Type B pancreatic cell (in vitro differentiated cells): ENCODE measurements around the gene SLCO3A1. TPM values are rescaled to one million over a fixed set of nuclear protein-coding genes. Genes with fewer than 3 reads are reported as not detected.

Experiments used
- DNase-seq: peaks from one replicate; pipeline ENCODE4 v3.0.0; 2021; ENCODE audit warnings: mixed read lengths; ENCODE audit not compliant: unreplicated experiment; ENCODE audit errors: extremely low spot score
- H3K27ac Mint-ChIP-seq: 2 replicates; pipeline ENCODE4 v1.8.0; 2021; ENCODE audit warnings: mild to moderate bottlenecking, mixed read lengths
- H3K27me3 Mint-ChIP-seq: 2 replicates; pipeline ENCODE4 v1.8.0; 2021; ENCODE audit warnings: mixed read lengths
- H3K36me3 Mint-ChIP-seq: 2 replicates; pipeline ENCODE4 v1.8.0; 2021; ENCODE audit warnings: mixed read lengths
- H3K4me1 Mint-ChIP-seq: one replicate; pipeline ENCODE4 v1.8.0; 2021; ENCODE audit warnings: mixed read lengths; ENCODE audit not compliant: unreplicated experiment
- H3K4me3 Mint-ChIP-seq: 2 replicates; pipeline ENCODE4 v1.8.0; 2021; ENCODE audit warnings: mild to moderate bottlenecking, mixed read lengths
- H3K9me3 Mint-ChIP-seq: 2 replicates; pipeline ENCODE4 v1.8.0; 2021; ENCODE audit warnings: mixed read lengths
- CTCF ChIP-seq: fragments of 200-600 bp; sonication (generic); conservative IDR thresholded peaks from 2 replicates; pipeline ENCODE4 v1.5.0; 2021; ENCODE audit warnings: antibody characterized with exemption, mild to moderate bottlenecking
- total RNA-seq: library from RNA; stranded (reverse); gene quantifications from 2 replicates; pipeline ENCODE4 v1.2.1, GENCODE V29; 2021; ENCODE audit warnings: low replicate concordance

SLCO3A1 gene
- total RNA-seq, 1 donor from 2014 or later: 30.9 TPM

- no peaks in the 10 kb centered on the region for H3K36me3 Mint-ChIP-seq
- DNase-seq: no peak
- no peak overlapping the region for H3K4me3 Mint-ChIP-seq
- H3K9me3 Mint-ChIP-seq: no peaks in the 10 kb centered on the region
- no peaks in the 10 kb centered on the region for H3K27me3 Mint-ChIP-seq
- TF ChIP-seq CTCF: no peak
- H3K27ac Mint-ChIP-seq: no peak overlapping the region
- no peaks in the 10 kb centered on the region for H3K4me1 Mint-ChIP-seq
Observed at GRCh38 chr15:92002666-92003065, 149.2 kb downstream of the SLCO3A1 start.

- no peak overlapping the region for H3K4me3 Mint-ChIP-seq
- no peak for TF ChIP-seq CTCF
- H3K4me1 Mint-ChIP-seq: no peaks in the 10 kb centered on the region
- no peak overlapping the region for H3K27ac Mint-ChIP-seq
- no peaks in the 10 kb centered on the region for H3K27me3 Mint-ChIP-seq
- DNase-seq: no peak
- no peaks in the 10 kb centered on the region for H3K36me3 Mint-ChIP-seq
- no peaks in the 10 kb centered on the region for H3K9me3 Mint-ChIP-seq
Observed at GRCh38 chr15:92003515-92004067, 150.1 kb downstream of the SLCO3A1 start.

- Mint-ChIP-seq H3K9me3 (no peaks in the 10 kb centered on the region), H3K4me3 (no peak overlapping the region), H3K27ac (peak overlapping the region; percentile 67), H3K27me3 (no peaks in the 10 kb centered on the region), H3K36me3 (no peaks in the 10 kb centered on the region), H3K4me1 (no peaks in the 10 kb centered on the region)
- no peak for TF ChIP-seq CTCF
- DNase-seq: no peak
Observed at GRCh38 chr15:92005154-92005553, 151.6 kb downstream of the SLCO3A1 start.

GRCh38 chr15:92006186-92007028 is 152.9 kb downstream of the SLCO3A1 start:
- TF ChIP-seq CTCF: no peak
- no peak overlapping the region for H3K4me3 Mint-ChIP-seq
- no peaks in the 10 kb centered on the region for H3K36me3 Mint-ChIP-seq
- peak overlapping the region; percentile 50 for H3K27ac Mint-ChIP-seq
- no peaks in the 10 kb centered on the region for H3K9me3 Mint-ChIP-seq
- H3K27me3 Mint-ChIP-seq: no peaks in the 10 kb centered on the region
- peaks cover 9% of the 10 kb centered on the region for H3K4me1 Mint-ChIP-seq
- DNase-seq: no peak

GRCh38 chr15:92009162-92009561 is 155.7 kb downstream of the SLCO3A1 start:
- Mint-ChIP-seq H3K36me3 (no peaks in the 10 kb centered on the region), H3K4me3 (peak overlapping the region; percentile 52), H3K9me3 (no peaks in the 10 kb centered on the region), H3K27me3 (no peaks in the 10 kb centered on the region), H3K27ac (no peak overlapping the region), H3K4me1 (peaks cover 18% of the 10 kb centered on the region)
- no peak for TF ChIP-seq CTCF
- no peak for DNase-seq
